Body of pancreas (tissue), 4 donors: ENCODE measurements around the gene KCNIP4.

Source experiments
- POLR2A ChIP-seq, 3 donors: fragments of 450-650 bp; IDR thresholded peaks; one replicate each; pipeline ENCODE4 v1.6.1; 2016; ENCODE audit warnings: antibody characterized with exemption in 3 of 3, mild to moderate bottlenecking in 2 of 3
- TF ChIP-seq, protein P1 (sequence below), 7 experiments: fragments of 450-650 bp in 4 of 7; fragments of 200-600 bp in 3 of 7; sonication (generic) in 3 of 7; IDR thresholded peaks; one replicate each; pipeline ENCODE4 v1.5.1; 2016 to 2019; ENCODE audit warnings: antibody characterized with exemption in 7 of 7

GRCh38 chr4:21117541-21118180 lies 830.9 kb downstream of the KCNIP4 start:
- TF ChIP-seq, protein P1, sequence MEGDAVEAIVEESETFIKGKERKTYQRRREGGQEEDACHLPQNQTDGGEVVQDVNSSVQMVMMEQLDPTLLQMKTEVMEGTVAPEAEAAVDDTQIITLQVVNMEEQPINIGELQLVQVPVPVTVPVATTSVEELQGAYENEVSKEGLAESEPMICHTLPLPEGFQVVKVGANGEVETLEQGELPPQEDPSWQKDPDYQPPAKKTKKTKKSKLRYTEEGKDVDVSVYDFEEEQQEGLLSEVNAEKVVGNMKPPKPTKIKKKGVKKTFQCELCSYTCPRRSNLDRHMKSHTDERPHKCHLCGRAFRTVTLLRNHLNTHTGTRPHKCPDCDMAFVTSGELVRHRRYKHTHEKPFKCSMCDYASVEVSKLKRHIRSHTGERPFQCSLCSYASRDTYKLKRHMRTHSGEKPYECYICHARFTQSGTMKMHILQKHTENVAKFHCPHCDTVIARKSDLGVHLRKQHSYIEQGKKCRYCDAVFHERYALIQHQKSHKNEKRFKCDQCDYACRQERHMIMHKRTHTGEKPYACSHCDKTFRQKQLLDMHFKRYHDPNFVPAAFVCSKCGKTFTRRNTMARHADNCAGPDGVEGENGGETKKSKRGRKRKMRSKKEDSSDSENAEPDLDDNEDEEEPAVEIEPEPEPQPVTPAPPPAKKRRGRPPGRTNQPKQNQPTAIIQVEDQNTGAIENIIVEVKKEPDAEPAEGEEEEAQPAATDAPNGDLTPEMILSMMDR (IDR thresholded peaks at IDR 0.05): no peak
- TF ChIP-seq POLR2A (IDR thresholded peaks at IDR 0.05): no peak
